T-helper 22 cell (primary cell): ENCODE measurements around the gene COL25A1.
"Not testable (repeated sequence)": the region's sequence is repeated elsewhere in the genome, so short reads cannot be mapped to it uniquely, and the experiment has no call there.

Experiments
- DNase-seq: peaks from one replicate; pipeline ENCODE4 v3.0.0-alpha.2; 2020; ENCODE audit warnings: low read depth

COL25A1 gene

DNA sequence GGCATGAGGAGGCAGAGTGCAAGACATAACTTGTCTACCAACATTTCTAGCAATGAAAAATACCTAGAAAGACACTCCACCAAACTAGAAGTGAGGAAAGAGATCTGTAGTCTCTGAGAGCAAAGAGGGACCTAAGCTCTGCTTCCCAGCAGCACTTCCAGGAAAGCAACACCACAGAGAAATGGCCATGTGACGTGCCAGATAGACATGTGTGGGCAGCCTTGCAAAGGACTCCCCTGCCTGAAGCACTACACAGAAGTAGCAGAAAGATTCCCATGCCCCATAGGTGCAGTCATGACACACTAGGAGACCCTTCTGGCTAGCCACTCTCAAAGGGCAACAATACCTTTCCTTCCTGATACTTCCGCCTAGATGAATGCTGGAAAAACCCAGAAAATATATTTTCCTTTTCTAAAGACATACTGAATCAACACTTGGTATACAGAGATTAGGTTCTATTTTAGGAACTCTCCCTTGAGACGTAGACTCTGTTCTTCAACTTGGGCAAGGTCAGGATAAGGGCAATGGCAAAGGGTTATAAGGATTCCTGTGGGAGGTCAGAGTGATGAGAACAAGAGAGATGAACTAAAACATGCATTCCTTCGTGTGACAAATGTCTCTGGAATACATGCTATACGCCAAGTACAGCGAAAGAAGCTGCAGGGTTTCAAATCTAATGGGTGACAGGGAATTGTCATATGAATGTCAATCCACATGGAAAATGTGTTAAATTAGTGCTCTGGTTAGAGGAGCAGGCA is 352.1 kb downstream of the COL25A1 start:
- DNase-seq, result no peak

- DNase-seq, result no peak
Measured at GRCh38 chr4:108947526-108947925, 354.9 kb downstream of the COL25A1 start.

- no peak for DNase-seq
Measured at GRCh38 chr4:108946237-108946636, 356.2 kb downstream of the COL25A1 start.

DNA sequence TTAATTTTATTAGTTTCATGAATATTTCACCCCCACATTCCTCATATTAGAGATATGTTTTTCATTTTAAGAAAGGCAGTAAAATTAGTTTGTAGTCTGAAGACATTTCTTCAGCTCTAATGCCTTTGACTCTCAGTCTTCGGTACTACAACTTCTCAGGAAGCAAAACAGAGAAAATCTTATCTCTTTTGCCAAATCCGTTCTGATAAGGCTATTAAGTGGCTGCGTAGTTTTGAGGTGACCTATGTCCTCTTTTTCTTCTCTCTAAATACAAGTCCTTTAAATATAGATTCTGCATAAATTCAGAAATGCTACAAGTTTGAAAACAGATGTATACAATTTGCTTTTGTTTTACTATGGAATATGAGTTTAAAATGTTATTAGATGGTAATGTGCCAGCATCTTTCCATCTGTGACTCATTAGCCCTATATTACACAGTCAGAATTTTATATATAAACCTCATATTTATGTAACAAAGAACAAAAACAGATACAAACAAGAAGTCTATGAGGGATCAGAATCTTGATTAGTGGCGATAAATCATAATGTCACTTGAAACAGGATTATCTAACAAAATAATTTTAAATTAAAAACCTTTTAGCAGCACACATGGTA is 358.4 kb downstream of the COL25A1 start:
- DNase-seq, result no peak

DNA sequence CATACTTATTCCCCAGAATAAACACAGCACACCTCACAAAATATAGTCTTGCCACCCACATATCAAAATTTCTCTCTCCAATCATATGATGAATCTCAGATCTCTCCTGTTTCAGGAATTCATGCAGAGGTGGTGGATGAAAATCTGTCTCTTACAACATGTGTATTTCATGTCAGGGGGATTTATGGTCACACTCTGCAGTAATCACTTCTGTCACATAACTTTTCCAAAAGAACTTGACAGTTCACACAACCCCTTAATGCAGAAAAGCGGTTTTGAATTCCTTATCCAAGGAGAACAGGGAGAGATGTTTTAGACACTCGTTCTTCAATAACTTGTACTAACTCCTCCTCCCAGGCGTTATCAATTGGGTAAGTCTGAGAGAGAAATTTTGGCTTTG is 359.1 kb downstream of the COL25A1 start:
- no peak for DNase-seq

DNA sequence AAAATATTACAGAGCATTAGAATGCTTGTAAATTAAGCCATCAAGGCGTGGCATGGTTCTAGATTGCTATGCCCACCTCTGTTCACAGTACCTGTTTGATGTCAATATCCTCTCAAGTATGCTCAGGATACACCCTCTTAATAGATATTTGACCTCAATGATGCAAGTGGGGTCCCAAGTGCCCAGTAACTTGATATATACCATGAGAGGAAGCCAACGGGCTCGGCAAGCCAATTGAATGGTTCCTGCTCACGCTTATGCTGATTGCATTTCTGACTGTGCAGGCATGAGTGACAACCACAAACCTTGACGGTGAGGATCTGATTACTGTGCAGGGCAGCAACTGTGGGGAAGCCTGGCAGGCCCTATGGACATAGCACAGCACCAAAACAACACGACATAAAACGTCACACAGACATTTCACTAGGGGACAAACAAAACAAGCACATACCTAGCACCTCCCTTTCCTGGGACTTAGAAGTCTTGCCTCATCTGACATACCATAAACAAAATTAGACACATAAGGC is 360.5 kb downstream of the COL25A1 start:
- no peak for DNase-seq

- DNase-seq, result no peak
Measured at GRCh38 chr4:108940634-108941033, 361.8 kb downstream of the COL25A1 start.

GRCh38 chr4:108940149-108940548 is 362.3 kb downstream of the COL25A1 start:
- no peak for DNase-seq

GRCh38 chr4:108937066-108937465 is 365.4 kb downstream of the COL25A1 start:
- DNase-seq, result no peak

- not testable (repeated sequence) for DNase-seq
Measured at GRCh38 chr4:108933925-108934324, 368.5 kb downstream of the COL25A1 start.

- no peak for DNase-seq
Measured at GRCh38 chr4:108933046-108933445, 369.4 kb downstream of the COL25A1 start.

- DNase-seq, result no peak
Measured at GRCh38 chr4:108931926-108932325, 370.5 kb downstream of the COL25A1 start.

DNA sequence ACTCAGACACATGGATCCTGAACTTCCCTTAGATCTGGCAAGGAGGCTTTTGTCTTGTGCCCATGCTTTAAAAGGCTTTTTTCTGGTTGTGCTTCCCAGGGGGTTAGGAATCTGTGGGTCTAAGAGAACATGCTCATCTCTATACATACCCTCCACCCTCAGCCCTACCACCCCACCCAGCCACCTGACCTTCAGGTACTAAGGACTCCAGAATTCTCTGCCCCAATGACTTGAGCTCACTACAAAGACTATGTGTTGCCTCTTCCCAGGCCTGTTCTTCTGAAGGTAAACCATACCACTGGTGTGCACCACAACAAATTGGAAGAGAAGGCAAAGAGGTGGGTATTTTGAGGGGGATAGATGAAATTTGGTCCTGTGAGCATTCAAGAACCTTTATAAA is 372.3 kb downstream of the COL25A1 start:
- DNase-seq, result no peak

GRCh38 chr4:108926781-108927180 is 375.7 kb downstream of the COL25A1 start:
- no peak for DNase-seq

GRCh38 chr4:108926061-108926460 is 376.4 kb downstream of the COL25A1 start:
- no peak for DNase-seq

DNA sequence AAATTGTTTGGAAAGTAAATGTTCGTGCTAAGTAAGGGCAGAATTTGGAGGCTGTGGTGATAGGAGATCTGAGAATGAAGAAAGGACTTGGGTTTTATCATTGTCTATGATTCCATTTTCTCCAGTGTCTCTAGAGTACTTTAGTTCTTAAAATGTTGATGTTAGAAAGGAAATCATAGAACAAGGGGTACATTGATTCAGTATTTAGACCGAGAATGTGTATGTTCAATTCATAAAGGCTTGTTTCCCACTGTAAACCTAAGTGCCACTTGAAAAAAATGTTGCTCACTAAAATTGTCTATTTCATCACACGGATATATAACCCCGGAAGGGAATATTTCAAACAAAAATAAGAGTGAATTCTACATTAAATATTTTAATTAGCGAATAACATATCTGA is 380.3 kb downstream of the COL25A1 start:
- DNase-seq, result no peak

DNA sequence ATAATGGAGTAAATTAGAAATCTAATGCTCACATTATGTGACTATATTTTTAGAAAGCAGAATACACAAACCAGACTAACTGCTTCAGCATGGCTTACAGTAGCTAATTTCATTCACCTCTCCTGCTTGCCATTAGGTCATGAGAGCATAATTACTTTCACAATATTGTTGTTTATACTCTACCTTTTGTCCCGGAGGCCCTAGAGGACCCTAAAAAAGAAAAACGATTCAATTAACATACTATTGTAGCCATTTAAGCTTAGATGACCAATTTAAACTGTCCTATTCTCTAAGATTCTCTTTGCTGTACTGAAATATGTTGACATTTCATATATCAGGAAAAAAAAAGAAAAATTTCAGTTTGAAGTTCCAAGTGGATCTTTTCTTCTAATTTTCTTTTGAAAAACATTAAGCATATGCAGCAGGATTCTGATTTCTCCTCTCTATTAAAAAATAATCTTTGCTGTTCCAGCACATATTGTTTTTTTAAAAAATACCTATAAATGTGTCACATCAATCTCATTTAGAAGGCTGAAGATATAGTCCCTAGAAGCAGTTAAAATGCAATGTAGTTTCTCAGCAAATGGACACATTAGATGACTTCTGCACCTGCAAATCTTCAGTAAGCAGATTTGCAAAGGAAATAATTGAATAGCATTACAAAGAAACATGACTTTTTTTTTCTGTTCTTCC is 381.9 kb downstream of the COL25A1 start:
- DNase-seq, result no peak

DNA sequence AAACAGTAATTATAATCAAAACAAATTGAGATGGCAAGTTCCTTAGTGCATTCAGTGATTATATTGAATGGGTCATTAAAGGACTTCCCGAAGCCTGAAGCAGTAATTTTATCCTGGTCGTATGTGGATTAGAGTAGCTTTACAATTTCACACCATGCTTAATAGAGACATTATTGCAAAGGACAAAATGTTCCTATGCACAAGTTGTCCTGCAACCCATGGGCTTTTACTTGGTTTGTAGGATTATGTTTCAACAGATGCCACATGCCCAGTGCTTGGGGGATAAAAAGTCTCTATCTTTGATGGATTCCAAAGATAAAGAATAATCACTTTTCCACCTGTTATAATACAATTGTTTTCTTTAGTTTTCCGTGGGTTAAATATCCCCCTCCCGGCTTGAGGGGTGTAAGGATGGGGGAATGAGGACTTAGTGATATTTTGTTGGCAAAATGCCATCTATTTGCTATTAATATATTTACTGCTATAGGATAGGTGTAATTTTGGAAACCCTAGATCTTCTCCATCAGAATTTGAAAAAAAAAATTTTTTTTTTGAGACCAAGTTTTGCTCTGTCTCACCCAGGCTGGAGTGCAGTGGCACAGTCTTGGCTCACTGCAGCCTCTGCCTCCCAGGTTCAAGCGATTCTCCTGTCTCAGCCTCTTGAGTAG is 383.1 kb downstream of the COL25A1 start:
- no peak for DNase-seq

DNA sequence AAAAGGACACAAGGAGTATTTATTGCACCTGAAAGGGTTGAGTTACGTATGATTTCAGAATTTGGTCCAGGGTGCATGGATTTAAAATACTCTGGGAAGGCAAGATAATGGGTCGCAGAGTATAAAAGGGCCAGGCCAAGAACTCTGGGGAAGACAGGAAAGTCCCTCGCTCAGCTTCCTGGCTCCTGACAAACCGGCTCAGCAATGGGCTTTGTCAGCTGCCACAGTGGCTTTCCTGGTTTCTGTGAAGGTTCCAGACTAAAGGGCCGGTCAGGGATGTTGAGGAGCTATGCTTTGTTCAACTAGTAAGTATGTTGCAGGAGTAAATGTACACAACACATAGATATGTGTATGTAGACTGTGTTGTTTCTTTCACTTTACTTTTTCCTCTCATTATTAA is 385.2 kb downstream of the COL25A1 start:
- DNase-seq, result no peak

DNA sequence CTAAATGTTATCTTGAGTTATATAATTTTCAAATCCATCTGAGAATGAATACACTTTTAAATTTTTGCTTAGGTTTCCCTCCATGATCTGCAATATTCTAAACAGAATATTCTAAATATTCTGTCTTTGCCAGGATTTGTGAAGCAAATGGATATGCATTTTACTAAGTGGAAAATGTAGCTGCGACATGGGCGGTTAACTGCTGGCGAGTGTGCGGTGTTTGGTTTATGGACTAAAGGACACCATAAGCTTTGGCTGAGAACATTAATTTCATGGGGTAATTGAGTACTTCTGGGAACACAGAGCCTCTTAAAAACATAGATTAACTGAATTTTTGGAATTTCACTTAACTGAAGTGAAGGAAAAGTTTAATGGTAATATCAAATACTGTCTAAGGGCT is 385.8 kb downstream of the COL25A1 start:
- DNase-seq, result no peak

GRCh38 chr4:108906866-108907367 is 395.5 kb downstream of the COL25A1 start:
- DNase-seq, result no peak

DNA sequence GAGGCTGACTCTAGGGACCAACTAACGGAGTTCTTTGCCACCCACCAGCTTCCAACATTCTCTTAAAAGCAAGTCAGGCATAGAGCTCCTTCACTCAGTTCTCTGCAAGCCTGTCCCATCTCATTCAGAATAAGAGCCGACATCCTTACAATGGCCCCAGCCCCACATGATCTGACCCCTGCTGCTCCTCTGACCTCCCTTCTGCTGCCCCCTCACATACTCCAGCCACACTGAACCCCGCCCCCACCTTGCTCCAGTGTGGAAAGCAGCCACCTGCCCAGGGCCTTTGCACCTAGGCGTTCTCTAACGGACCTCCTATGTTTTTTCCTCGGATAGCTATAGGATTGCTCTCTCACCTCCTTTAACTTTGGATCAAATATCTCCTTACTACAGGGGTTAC is 396.5 kb downstream of the COL25A1 start:
- DNase-seq, result no peak
